Eye (tissue), 1 donor: ENCODE results near the gene SEH1L.
"Not testable (repeated sequence)": the region's sequence is repeated elsewhere in the genome, so short reads cannot be mapped to it uniquely, and the experiment has no call there.

Experiments
- DNase-seq: peaks from one replicate; pipeline ENCODE4 v3.0.0-alpha.2; 2015

SEH1L gene

GRCh38 chr18:12996661-12997292, 49.0 kb downstream of the SEH1L start:
- DNase-seq: no peak

- DNase-seq: not testable (repeated sequence)
Observed at GRCh38 chr18:12997330-12997729, 49.5 kb downstream of the SEH1L start.

GRCh38 chr18:12998332-12999060, 50.7 kb downstream of the SEH1L start:
- DNase-seq: no peak

- DNase-seq: peak; percentile 53
Observed at GRCh38 chr18:13003466-13003896, 55.7 kb downstream of the SEH1L start.

- no peak for DNase-seq
Observed at GRCh38 chr18:13004396-13004795, 56.6 kb downstream of the SEH1L start.

GRCh38 chr18:13005289-13005688, 57.5 kb downstream of the SEH1L start:
- no peak for DNase-seq

GRCh38 chr18:13006531-13007247, 58.9 kb downstream of the SEH1L start:
- DNase-seq: no peak

GRCh38 chr18:13007248-13007560, 59.4 kb downstream of the SEH1L start:
- no peak for DNase-seq

- DNase-seq: no peak
Observed at GRCh38 chr18:13011719-13012118, 63.9 kb downstream of the SEH1L start.

GRCh38 chr18:13014232-13014631, 66.4 kb downstream of the SEH1L start:
- no peak for DNase-seq

GRCh38 chr18:13014818-13015217, 67.0 kb downstream of the SEH1L start:
- no peak for DNase-seq

- no peak for DNase-seq
Observed at GRCh38 chr18:13017247-13017875, 69.5 kb downstream of the SEH1L start.

- DNase-seq: no peak
Observed at GRCh38 chr18:13018374-13018773, 70.6 kb downstream of the SEH1L start.

- no peak for DNase-seq
Observed at GRCh38 chr18:13019301-13019700, 71.5 kb downstream of the SEH1L start.

GRCh38 chr18:13022644-13023043, 74.8 kb downstream of the SEH1L start:
- no peak for DNase-seq

GRCh38 chr18:13025233-13025632, 77.4 kb downstream of the SEH1L start:
- no peak for DNase-seq

- DNase-seq: no peak
Observed at GRCh38 chr18:13026583-13027270, 78.9 kb downstream of the SEH1L start.

GRCh38 chr18:13028869-13029268, 81.1 kb downstream of the SEH1L start:
- DNase-seq: no peak

GRCh38 chr18:13032173-13032572, 84.4 kb downstream of the SEH1L start:
- no peak for DNase-seq

GRCh38 chr18:13035249-13035914, 87.6 kb downstream of the SEH1L start:
- DNase-seq: no peak

GRCh38 chr18:13036622-13037320, 89.0 kb downstream of the SEH1L start:
- DNase-seq: no peak
